Endothelial cell (in vitro differentiated cells): Measurements from ENCODE around the gene DAND5. TPM values are rescaled to one million over a fixed set of nuclear protein-coding genes. Genes with fewer than 3 reads are reported as not detected.

Experiments used
- DNase-seq: peaks from one replicate; pipeline ENCODE4 v3.0.0; 2021; ENCODE audit warnings: low spot score
- H3K27ac Mint-ChIP-seq: one replicate; pipeline ENCODE4 v1.8.0; 2021; ENCODE audit warnings: mixed read lengths, inconsistent platforms; ENCODE audit not compliant: unreplicated experiment
- H3K27me3 Mint-ChIP-seq: one replicate; pipeline ENCODE4 v1.8.0; 2021; ENCODE audit warnings: mild to moderate bottlenecking, moderate library complexity, mixed read lengths, inconsistent platforms; ENCODE audit not compliant: unreplicated experiment
- H3K36me3 Mint-ChIP-seq: one replicate; pipeline ENCODE4 v1.8.0; 2021; ENCODE audit warnings: mild to moderate bottlenecking, low read depth, mixed read lengths, inconsistent platforms; ENCODE audit not compliant: unreplicated experiment
- H3K4me1 Mint-ChIP-seq: one replicate; pipeline ENCODE4 v1.8.0; 2021; ENCODE audit warnings: mild to moderate bottlenecking, mixed read lengths, inconsistent platforms; ENCODE audit not compliant: unreplicated experiment
- H3K4me3 Mint-ChIP-seq: one replicate; pipeline ENCODE4 v1.8.0; 2021; ENCODE audit warnings: mild to moderate bottlenecking, mixed read lengths, inconsistent platforms; ENCODE audit not compliant: unreplicated experiment
- H3K9me3 Mint-ChIP-seq: one replicate; pipeline ENCODE4 v1.8.0; 2021; ENCODE audit warnings: mixed read lengths, inconsistent platforms; ENCODE audit not compliant: unreplicated experiment
- CTCF ChIP-seq: fragments of 200-600 bp; sonication (generic); IDR thresholded peaks from one replicate; pipeline ENCODE4 v1.5.0; 2021; ENCODE audit warnings: antibody characterized with exemption; ENCODE audit not compliant: unreplicated experiment
- total RNA-seq: library from RNA; stranded (reverse); fragmentation: NEBNext Ultra II Directional; extraction: Animal tissue kit (Norgen Biotek cat#: 25700); gene quantifications from one replicate; pipeline ENCODE4 v1.2.1, GENCODE V29; 2021; ENCODE audit not compliant: unreplicated experiment

DAND5 gene
- total RNA-seq, 1 donor from 2014 or later = 0.69 TPM

- no peak for DNase-seq
- no peak for TF ChIP-seq CTCF
- Mint-ChIP-seq H3K27me3 (peaks cover 12% of the 10 kb centered on the region), H3K36me3 (peaks cover 20% of the 10 kb centered on the region), H3K4me3 (no peak overlapping the region), H3K4me1 (peaks cover 11% of the 10 kb centered on the region), H3K9me3 (no peaks in the 10 kb centered on the region), H3K27ac (no peak overlapping the region)
Observed at GRCh38 chr19:12930002-12930645, 39.3 kb upstream of the DAND5 start.

DNA sequence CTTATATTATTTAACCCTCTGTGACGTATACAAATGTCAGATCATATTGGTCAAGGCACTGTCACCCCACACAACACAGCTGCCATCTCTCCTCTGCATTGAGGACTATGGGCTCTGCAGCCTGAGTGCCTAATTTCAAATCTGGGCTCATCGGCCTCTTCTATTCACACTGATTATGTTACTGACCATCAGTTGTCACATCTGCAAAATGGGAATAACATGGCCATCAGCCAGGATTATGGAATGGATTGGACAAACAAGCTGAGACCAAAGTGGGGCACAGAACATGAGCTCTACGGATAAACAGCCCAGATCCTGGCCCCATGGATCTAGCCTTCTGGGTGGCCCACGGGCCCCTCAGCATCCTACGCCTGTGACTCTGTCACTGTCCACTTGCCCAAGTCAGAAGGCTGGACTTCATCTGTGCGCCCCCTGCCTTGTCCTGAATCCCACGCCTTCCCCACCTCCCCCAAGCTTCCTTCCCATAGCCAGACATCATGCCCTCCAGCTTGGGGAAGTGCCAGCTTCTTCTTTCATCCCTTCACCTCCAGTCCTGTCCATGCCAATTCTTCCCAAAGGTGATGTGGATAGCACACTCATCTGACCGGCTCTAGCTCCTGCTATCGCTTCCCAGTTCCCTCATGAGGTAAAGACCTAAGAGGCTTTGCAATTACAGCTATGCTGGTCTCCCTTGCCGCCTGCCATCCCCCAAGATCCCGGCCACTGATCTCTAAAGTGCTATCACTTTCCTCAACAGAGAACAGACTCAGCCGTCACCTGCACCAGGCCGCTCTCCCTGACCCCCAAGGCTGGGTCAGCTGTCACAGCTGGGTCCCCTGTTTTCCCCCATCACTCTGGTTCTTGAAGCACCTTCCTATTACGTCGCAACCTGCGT is 36.7 kb upstream of the DAND5 start:
- H3K27me3 Mint-ChIP-seq = peaks cover 10% of the 10 kb centered on the region
- no peak for TF ChIP-seq CTCF
- no peak for DNase-seq
- peak overlapping the region; percentile 90 for H3K27ac Mint-ChIP-seq
- H3K4me1 Mint-ChIP-seq = peaks cover 17% of the 10 kb centered on the region
- H3K36me3 Mint-ChIP-seq = peaks cover 9% of the 10 kb centered on the region
- H3K4me3 Mint-ChIP-seq = peak overlapping the region; percentile 98
- H3K9me3 Mint-ChIP-seq = no peaks in the 10 kb centered on the region

DNA sequence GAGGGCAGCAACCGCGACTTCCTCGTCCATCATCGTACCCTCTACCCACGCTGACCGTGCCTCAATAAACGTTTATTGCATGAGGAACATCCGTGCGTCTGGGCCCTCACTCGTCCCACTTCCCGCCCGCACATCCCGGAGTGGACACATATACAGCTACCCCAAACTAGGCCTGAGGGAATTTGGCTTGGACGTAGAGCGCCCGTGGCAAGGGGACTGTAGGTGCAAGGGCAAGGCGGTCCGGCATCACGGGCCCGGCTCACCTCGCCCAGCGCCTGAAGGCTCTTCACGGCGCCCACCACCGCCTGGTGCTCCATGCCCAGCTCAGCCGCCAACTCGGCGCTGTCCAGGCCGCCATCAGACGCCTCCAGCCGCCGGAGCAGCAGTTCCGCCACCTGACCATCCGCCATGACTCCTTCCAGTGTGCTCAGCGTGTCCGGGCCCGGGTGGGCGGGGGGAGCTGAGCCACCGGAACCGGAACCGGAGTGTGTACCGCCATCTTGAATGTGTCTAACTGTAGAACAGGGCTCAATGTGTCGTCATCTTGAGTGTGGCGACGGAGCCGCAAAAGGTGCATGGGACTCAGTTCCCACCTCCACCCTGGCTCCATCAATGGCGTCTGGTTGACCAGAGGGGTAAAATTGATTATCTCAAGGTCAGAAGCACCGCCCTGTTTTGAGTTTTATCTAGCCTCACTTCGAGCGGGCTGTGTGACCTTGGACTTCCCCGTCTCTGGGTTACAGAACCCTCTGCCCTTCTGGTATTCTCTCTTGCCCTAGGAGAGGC is 35.9 kb upstream of the DAND5 start, which contains the start of gene FARSA:
TSS of gene FARSA (minus strand) at position 425 of the 786 bp plus-strand sequence. CDS start at position 410, 15 bp downstream.
- peak; percentile 86 for DNase-seq
- Mint-ChIP-seq H3K4me1 (peaks cover 17% of the 10 kb centered on the region), H3K4me3 (peak within 1 kb of the TSS; percentile 98), H3K36me3 (peaks cover 4% of the 10 kb centered on the region), H3K27me3 (peaks cover 10% of the 10 kb centered on the region), H3K27ac (peak within 1 kb of the TSS; percentile 90), H3K9me3 (no peaks in the 10 kb centered on the region)
- no peak for TF ChIP-seq CTCF

GRCh38 chr19:12935071-12935470 is 34.3 kb upstream of the DAND5 start:
- no peak overlapping the region for H3K27ac Mint-ChIP-seq
- peaks cover 11% of the 10 kb centered on the region for H3K27me3 Mint-ChIP-seq
- peaks cover 31% of the 10 kb centered on the region for H3K4me1 Mint-ChIP-seq
- DNase-seq = no peak
- TF ChIP-seq CTCF = no peak
- peaks cover 13% of the 10 kb centered on the region for H3K36me3 Mint-ChIP-seq
- no peaks in the 10 kb centered on the region for H3K9me3 Mint-ChIP-seq
- no peak overlapping the region for H3K4me3 Mint-ChIP-seq
